ENCODE measurements around the gene NT5DC2. TPM values are rescaled to one million over a fixed set of nuclear protein-coding genes. Genes with fewer than 3 reads are reported as not detected.

NT5DC2 gene
- total RNA-seq, 1 experiment from 2014 or later, result 212 TPM

DNA sequence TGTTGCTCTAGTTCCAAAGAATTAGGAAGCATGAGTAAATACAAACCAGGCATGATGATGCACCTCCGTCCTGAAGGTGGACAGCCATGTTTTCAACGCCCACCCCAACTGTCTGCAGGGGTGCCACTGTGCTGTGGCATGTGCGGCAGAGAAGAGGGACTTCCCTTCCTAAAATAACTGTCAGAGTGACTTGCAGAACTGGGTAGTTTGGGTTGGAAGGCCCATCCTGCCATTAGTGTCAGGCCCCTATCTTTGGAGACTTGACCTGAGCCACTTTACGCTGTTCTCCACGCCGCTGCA lies 55.9 kb downstream of the NT5DC2 start:
- Histone ChIP-seq H3K9me3 (no peaks in the 10 kb centered on the region), H3K27me3 (replicated peaks; ENCODE audit: control insufficient read depth, insufficient read depth, low read length) (no peaks in the 10 kb centered on the region), H3K4me1 (no peaks in the 10 kb centered on the region), H3K4me3 (ENCODE audit: low read depth, low read length) (no peak overlapping the region), H3K36me3 (ENCODE audit: control insufficient read depth, insufficient read depth, low read length) (peaks cover 4% of the 10 kb centered on the region)
- no peaks in the 10 kb centered on the region for H3K4me1 Mint-ChIP-seq (ENCODE audit: low read depth, unreplicated experiment)
- H3K9me3 Mint-ChIP-seq (ENCODE audit: unreplicated experiment), result no peaks in the 10 kb centered on the region
- no peak overlapping the region for H3K27ac Mint-ChIP-seq (ENCODE audit: unreplicated experiment)
- H3K27me3 Mint-ChIP-seq (ENCODE audit: insufficient read depth, unreplicated experiment), result no peaks in the 10 kb centered on the region
- TF ChIP-seq, protein P1, sequence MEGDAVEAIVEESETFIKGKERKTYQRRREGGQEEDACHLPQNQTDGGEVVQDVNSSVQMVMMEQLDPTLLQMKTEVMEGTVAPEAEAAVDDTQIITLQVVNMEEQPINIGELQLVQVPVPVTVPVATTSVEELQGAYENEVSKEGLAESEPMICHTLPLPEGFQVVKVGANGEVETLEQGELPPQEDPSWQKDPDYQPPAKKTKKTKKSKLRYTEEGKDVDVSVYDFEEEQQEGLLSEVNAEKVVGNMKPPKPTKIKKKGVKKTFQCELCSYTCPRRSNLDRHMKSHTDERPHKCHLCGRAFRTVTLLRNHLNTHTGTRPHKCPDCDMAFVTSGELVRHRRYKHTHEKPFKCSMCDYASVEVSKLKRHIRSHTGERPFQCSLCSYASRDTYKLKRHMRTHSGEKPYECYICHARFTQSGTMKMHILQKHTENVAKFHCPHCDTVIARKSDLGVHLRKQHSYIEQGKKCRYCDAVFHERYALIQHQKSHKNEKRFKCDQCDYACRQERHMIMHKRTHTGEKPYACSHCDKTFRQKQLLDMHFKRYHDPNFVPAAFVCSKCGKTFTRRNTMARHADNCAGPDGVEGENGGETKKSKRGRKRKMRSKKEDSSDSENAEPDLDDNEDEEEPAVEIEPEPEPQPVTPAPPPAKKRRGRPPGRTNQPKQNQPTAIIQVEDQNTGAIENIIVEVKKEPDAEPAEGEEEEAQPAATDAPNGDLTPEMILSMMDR (IDR thresholded peaks at IDR 0.05; ENCODE audit: insufficient read depth in 1 of 2, low read depth in 1 of 2, low read length in 1 of 2, severe bottlenecking in 1 of 2, unreplicated experiment in 1 of 2), result no peak
- H3K4me3 Mint-ChIP-seq (ENCODE audit: unreplicated experiment), result no peak overlapping the region
- no peak for DNase-seq
- CTCF ChIA-PET, result no interaction called here
- intact Hi-C loops (cut with micrococcal nuclease; ENCODE audit: unreplicated experiment), result no loop called here
- POLR2A ChIA-PET, result no interaction called here
- BruUV-seq (replicated peaks), result no TSS peak
- H3K36me3 Mint-ChIP-seq (ENCODE audit: insufficient read depth, unreplicated experiment), result peaks cover 53% of the 10 kb centered on the region

DNA sequence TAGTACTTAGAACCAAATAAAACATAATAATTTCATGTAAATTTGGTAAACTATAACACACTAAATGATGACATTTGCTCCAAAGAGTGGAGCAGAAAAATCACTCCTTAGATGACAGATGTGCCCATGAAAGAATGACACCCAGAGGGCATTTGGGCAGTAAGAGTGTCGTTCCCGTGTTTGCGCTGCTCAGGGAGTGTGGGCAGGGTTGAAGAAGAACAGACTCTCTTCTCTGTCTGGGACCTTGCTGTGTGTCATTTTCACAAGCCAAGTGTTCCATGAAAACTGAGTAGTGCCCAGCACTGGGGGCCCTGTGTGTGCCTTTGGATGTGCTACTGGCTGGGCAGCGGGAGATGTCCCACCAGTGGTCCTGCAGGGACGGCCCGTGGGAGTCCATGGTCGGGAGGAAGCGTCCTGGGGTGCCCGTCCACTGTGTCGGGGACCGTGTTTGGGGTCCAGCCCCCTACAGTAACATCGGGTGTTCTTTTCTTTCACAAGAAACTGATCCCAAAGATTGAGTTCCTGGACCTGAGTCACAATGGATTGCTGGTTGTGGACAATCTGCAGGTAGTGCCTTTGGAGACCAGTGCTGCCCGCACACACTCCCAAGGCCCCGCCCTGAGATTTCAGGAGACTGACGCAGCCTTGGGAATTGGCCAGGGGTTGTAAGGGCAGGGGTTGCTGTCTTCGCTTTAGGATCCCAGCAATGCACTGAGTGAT lies 56.4 kb downstream of the NT5DC2 start:
- no peak overlapping the region for H3K27ac Mint-ChIP-seq (ENCODE audit: unreplicated experiment)
- DNase-seq, result no peak
- CTCF ChIA-PET, result no interaction called here
- Histone ChIP-seq H3K4me1 (no peaks in the 10 kb centered on the region), H3K36me3 (ENCODE audit: control insufficient read depth, insufficient read depth, low read length) (peaks cover 5% of the 10 kb centered on the region), H3K4me3 (ENCODE audit: low read depth, low read length) (no peak overlapping the region), H3K27me3 (replicated peaks; ENCODE audit: control insufficient read depth, insufficient read depth, low read length) (no peaks in the 10 kb centered on the region), H3K9me3 (no peaks in the 10 kb centered on the region)
- no peaks in the 10 kb centered on the region for H3K27me3 Mint-ChIP-seq (ENCODE audit: insufficient read depth, unreplicated experiment)
- H3K36me3 Mint-ChIP-seq (ENCODE audit: insufficient read depth, unreplicated experiment), result peaks cover 53% of the 10 kb centered on the region
- H3K4me1 Mint-ChIP-seq (ENCODE audit: low read depth, unreplicated experiment), result no peaks in the 10 kb centered on the region
- POLR2A ChIA-PET, result no interaction called here
- no peak overlapping the region for H3K4me3 Mint-ChIP-seq (ENCODE audit: unreplicated experiment)
- TF ChIP-seq, protein P1 (IDR thresholded peaks at IDR 0.05; ENCODE audit: insufficient read depth in 1 of 2, low read depth in 1 of 2, low read length in 1 of 2, severe bottlenecking in 1 of 2, unreplicated experiment in 1 of 2), result no peak
- H3K9me3 Mint-ChIP-seq (ENCODE audit: unreplicated experiment), result no peaks in the 10 kb centered on the region
- no TSS peak for BruUV-seq (replicated peaks)
- intact Hi-C loops (cut with micrococcal nuclease; ENCODE audit: unreplicated experiment), result no loop called here

Other genes with a start within 250 kb of the NT5DC2 start
- 128 and 146 TPM in 2 replicates for gene GLYCTK, start 246.0 kb downstream of the NT5DC2 start, total RNA-seq (2022)
- gene DNAH1, start 217.5 kb downstream of the NT5DC2 start, total RNA-seq (2022), result 2.9 and 4.1 TPM in 2 replicates
- 78.9 and 83.4 TPM in 2 replicates for gene BAP1, start 123.8 kb downstream of the NT5DC2 start, total RNA-seq (2022)
- gene PHF7, start 123.2 kb downstream of the NT5DC2 start, total RNA-seq (2022), result 2.4 and 4.1 TPM in 2 replicates
- 0.28 and 0.32 TPM in 2 replicates for gene SEMA3G, start 88.8 kb downstream of the NT5DC2 start, total RNA-seq (2022)
- 36.1 and 40.5 TPM in 2 replicates for gene TNNC1, start 79.8 kb downstream of the NT5DC2 start, total RNA-seq (2022)
- 61.1 and 62.2 TPM in 2 replicates for gene NISCH, start 78.3 kb downstream of the NT5DC2 start, total RNA-seq (2022)
- gene STAB1, start 38.5 kb downstream of the NT5DC2 start, total RNA-seq (2022), result 0.39 and 0.63 TPM in 2 replicates
- gene UQCC5, start 2.7 kb upstream of the NT5DC2 start, total RNA-seq (2022), result 35.0 and 38.6 TPM in 2 replicates
- 50.6 and 50.7 TPM in 2 replicates for gene PBRM1, start 152.1 kb upstream of the NT5DC2 start, total RNA-seq (2022)
- 125 and 134 TPM in 2 replicates for gene GNL3, start 152.2 kb upstream of the NT5DC2 start, total RNA-seq (2022)
- 30.5 and 31.4 TPM in 2 replicates for gene GLT8D1, start 171.9 kb upstream of the NT5DC2 start, total RNA-seq (2022)
- 141 and 153 TPM in 2 replicates for gene SPCS1, start 172.2 kb upstream of the NT5DC2 start, total RNA-seq (2022)
- 39.2 and 40.5 TPM in 2 replicates for gene NEK4, start 237.1 kb upstream of the NT5DC2 start, total RNA-seq (2022)
- gene ITIH1, start 243.7 kb upstream of the NT5DC2 start, total RNA-seq (2022), result 0.49 TPM in 1 of 2 replicates, not detected in the other

Measured in Caco-2 (cell line).